ENCODE measurements around the gene EXOC6. TPM values are rescaled to one million over a fixed set of nuclear protein-coding genes. Genes with fewer than 3 reads are reported as not detected.

The EXOC6 gene
- total and polyA plus RNA-seq, 2 of the 13 experiments (the other 11 are each of a cell fraction or from before 2014, with no cell fraction given) = 22.2 to 29.2 TPM

DNA sequence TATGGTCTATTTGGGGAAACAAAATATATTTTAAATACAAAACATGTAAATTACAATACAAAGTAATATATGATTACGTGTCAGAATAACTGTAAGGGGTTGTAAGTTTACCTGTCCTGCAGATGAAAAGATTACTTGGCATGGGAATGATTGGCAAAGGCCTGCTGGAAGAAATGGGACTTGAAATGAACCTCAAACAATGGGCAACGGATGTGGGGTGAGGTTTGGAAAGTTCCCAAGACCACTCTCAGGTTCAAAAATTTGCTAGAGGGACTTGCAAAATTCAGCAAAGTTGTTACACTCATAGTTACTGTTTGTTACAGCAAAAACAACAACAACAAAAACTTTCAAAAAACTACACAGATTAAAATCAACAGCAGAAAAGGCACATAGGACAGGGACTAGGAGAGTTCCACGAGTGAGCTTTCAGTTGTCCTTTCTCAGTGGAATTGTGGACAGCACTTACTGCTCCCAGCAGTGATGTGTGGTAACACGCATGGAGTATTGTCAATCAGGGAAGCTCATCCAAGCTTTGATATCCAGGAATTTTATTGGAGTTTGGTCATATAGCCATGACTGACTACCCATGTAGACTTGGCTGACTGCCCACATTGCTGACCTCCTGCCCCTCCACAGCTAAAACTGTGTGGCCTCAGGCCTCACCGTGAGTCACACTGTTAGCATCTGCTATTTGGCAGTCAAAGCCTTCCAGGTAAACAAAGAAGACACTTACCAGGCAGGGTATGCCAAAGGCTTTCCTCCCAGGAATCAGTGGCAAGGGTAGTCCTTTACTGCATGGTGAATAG is 43.8 kb downstream of the EXOC6 start (continued):
- no peak for TF ChIP-seq PRMT3 (CRISPR knock-in tag; IDR thresholded peaks at IDR 0.05; ENCODE audit: borderline replicate concordance, low read depth)
- 0 out of 2 replicates have a peak, but pooled peaks have one; percentile 58 for TF ChIP-seq GLI4 (CRISPR knock-in tag; IDR thresholded peaks at IDR 0.05; ENCODE audit: borderline replicate concordance)
- TF ChIP-seq, protein P1, sequence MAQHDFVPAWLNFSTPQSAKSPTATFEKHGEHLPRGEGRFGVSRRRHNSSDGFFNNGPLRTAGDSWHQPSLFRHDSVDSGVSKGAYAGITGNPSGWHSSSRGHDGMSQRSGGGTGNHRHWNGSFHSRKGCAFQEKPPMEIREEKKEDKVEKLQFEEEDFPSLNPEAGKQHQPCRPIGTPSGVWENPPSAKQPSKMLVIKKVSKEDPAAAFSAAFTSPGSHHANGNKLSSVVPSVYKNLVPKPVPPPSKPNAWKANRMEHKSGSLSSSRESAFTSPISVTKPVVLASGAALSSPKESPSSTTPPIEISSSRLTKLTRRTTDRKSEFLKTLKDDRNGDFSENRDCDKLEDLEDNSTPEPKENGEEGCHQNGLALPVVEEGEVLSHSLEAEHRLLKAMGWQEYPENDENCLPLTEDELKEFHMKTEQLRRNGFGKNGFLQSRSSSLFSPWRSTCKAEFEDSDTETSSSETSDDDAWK (CRISPR knock-in tag; IDR thresholded peaks at IDR 0.05) = no peak
- no peak for TF ChIP-seq NKX3-1 (CRISPR knock-in tag; IDR thresholded peaks at IDR 0.05)
- TF ChIP-seq, protein P2, sequence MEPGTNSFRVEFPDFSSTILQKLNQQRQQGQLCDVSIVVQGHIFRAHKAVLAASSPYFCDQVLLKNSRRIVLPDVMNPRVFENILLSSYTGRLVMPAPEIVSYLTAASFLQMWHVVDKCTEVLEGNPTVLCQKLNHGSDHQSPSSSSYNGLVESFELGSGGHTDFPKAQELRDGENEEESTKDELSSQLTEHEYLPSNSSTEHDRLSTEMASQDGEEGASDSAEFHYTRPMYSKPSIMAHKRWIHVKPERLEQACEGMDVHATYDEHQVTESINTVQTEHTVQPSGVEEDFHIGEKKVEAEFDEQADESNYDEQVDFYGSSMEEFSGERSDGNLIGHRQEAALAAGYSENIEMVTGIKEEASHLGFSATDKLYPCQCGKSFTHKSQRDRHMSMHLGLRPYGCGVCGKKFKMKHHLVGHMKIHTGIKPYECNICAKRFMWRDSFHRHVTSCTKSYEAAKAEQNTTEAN (CRISPR knock-in tag; conservative IDR thresholded peaks at IDR 0.05) = no peak
- no peak for TF ChIP-seq ZNF367 (CRISPR knock-in tag; IDR thresholded peaks at IDR 0.05; ENCODE audit: borderline replicate concordance)
- TF ChIP-seq SMAD3 (CRISPR knock-in tag; IDR thresholded peaks at IDR 0.05) = peak; percentile 76
- no peak for TF ChIP-seq KDM1A (CRISPR knock-in tag; IDR thresholded peaks at IDR 0.05)
- TF ChIP-seq ZNF879 (CRISPR knock-in tag; IDR thresholded peaks at IDR 0.05) = no peak
- TF ChIP-seq, protein P3, sequence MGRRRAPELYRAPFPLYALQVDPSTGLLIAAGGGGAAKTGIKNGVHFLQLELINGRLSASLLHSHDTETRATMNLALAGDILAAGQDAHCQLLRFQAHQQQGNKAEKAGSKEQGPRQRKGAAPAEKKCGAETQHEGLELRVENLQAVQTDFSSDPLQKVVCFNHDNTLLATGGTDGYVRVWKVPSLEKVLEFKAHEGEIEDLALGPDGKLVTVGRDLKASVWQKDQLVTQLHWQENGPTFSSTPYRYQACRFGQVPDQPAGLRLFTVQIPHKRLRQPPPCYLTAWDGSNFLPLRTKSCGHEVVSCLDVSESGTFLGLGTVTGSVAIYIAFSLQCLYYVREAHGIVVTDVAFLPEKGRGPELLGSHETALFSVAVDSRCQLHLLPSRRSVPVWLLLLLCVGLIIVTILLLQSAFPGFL (CRISPR knock-in tag; IDR thresholded peaks at IDR 0.05) = no peak
- no peak for TF ChIP-seq ZNF556 (CRISPR knock-in tag; IDR thresholded peaks at IDR 0.05; ENCODE audit: borderline replicate concordance)
- peak; percentile 46; the same call in 1 of the 2 replicates for TF ChIP-seq ZNF7 (CRISPR knock-in tag; IDR thresholded peaks at IDR 0.05)
- TF ChIP-seq, protein P4, sequence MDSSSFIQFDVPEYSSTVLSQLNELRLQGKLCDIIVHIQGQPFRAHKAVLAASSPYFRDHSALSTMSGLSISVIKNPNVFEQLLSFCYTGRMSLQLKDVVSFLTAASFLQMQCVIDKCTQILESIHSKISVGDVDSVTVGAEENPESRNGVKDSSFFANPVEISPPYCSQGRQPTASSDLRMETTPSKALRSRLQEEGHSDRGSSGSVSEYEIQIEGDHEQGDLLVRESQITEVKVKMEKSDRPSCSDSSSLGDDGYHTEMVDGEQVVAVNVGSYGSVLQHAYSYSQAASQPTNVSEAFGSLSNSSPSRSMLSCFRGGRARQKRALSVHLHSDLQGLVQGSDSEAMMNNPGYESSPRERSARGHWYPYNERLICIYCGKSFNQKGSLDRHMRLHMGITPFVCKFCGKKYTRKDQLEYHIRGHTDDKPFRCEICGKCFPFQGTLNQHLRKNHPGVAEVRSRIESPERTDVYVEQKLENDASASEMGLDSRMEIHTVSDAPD (CRISPR knock-in tag; IDR thresholded peaks at IDR 0.05) = peak; percentile 91
- TF ChIP-seq SIX4 (CRISPR knock-in tag; IDR thresholded peaks at IDR 0.05) = 0 out of 2 replicates have a peak, but pooled peaks have one; percentile 20
- TF ChIP-seq, protein P5, sequence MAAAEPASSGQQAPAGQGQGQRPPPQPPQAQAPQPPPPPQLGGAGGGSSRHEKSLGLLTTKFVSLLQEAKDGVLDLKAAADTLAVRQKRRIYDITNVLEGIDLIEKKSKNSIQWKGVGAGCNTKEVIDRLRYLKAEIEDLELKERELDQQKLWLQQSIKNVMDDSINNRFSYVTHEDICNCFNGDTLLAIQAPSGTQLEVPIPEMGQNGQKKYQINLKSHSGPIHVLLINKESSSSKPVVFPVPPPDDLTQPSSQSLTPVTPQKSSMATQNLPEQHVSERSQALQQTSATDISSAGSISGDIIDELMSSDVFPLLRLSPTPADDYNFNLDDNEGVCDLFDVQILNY (CRISPR knock-in tag; conservative IDR thresholded peaks at IDR 0.05) = no peak
- TF ChIP-seq, protein P6, sequence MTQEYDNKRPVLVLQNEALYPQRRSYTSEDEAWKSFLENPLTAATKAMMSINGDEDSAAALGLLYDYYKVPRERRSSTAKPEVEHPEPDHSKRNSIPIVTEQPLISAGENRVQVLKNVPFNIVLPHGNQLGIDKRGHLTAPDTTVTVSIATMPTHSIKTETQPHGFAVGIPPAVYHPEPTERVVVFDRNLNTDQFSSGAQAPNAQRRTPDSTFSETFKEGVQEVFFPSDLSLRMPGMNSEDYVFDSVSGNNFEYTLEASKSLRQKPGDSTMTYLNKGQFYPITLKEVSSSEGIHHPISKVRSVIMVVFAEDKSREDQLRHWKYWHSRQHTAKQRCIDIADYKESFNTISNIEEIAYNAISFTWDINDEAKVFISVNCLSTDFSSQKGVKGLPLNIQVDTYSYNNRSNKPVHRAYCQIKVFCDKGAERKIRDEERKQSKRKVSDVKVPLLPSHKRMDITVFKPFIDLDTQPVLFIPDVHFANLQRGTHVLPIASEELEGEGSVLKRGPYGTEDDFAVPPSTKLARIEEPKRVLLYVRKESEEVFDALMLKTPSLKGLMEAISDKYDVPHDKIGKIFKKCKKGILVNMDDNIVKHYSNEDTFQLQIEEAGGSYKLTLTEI (CRISPR knock-in tag; conservative IDR thresholded peaks at IDR 0.05) = no peak
- TF ChIP-seq ZNF441 (CRISPR knock-in tag; IDR thresholded peaks at IDR 0.05; ENCODE audit: borderline replicate concordance) = 0 out of 2 replicates have a peak, but pooled peaks have one; percentile 26
- TF ChIP-seq ISL2 (CRISPR knock-in tag; IDR thresholded peaks at IDR 0.05) = 0 out of 2 replicates have a peak, but pooled peaks have one; percentile 43
- TF ChIP-seq ZFP36L1 (CRISPR knock-in tag; IDR thresholded peaks at IDR 0.05) = peak; percentile 61; the same call in 1 of the 2 replicates
